ENCODE measurements around the gene RBBP7. TPM values are rescaled to one million over a fixed set of nuclear protein-coding genes. Genes with fewer than 3 reads are reported as not detected.

The RBBP7 gene
- total RNA-seq, 1 donor from 2014 or later: 63.4 TPM

GRCh38 chrX:16910376-16910775, 40.2 kb upstream of the RBBP7 start:
- intact Hi-C loops (cut with DNase I): no loop called here
- Histone ChIP-seq H3K27ac (no peak overlapping the region), H3K9me3 (no peaks in the 10 kb centered on the region), H3K4me3 (no peak overlapping the region), H3K36me3 (no peaks in the 10 kb centered on the region), H3K27me3 (no peaks in the 10 kb centered on the region), H3K4me1 (no peaks in the 10 kb centered on the region)
- no peak for TF ChIP-seq CTCF (IDR thresholded peaks at IDR 0.05)
- no peak for DNase-seq
- no peak for ATAC-seq

GRCh38 chrX:16903274-16904022, 33.3 kb upstream of the RBBP7 start:
- intact Hi-C loops (cut with DNase I): no loop called here
- Histone ChIP-seq H3K27ac (no peak overlapping the region), H3K4me1 (no peaks in the 10 kb centered on the region), H3K27me3 (no peaks in the 10 kb centered on the region), H3K9me3 (no peaks in the 10 kb centered on the region), H3K36me3 (no peaks in the 10 kb centered on the region), H3K4me3 (no peak overlapping the region)
- no peak for ATAC-seq
- DNase-seq: no peak
- no peak for TF ChIP-seq CTCF (IDR thresholded peaks at IDR 0.05)

GRCh38 chrX:16897445-16897844, 27.3 kb upstream of the RBBP7 start:
- TF ChIP-seq CTCF (IDR thresholded peaks at IDR 0.05): no peak
- Histone ChIP-seq H3K4me1 (no peaks in the 10 kb centered on the region), H3K36me3 (no peaks in the 10 kb centered on the region), H3K9me3 (no peaks in the 10 kb centered on the region), H3K27me3 (no peaks in the 10 kb centered on the region), H3K27ac (no peak overlapping the region), H3K4me3 (no peak overlapping the region)
- ATAC-seq (no peak), DNase-seq (no peak)
- intact Hi-C loops (cut with DNase I): no loop called here

- H3K4me3 ChIP-seq: no peak overlapping the region
- no peaks in the 10 kb centered on the region for H3K4me1 ChIP-seq
- peak; percentile 75 for TF ChIP-seq CTCF (IDR thresholded peaks at IDR 0.05)
- no peaks in the 10 kb centered on the region for H3K27me3 ChIP-seq
- ATAC-seq (peak; percentile 95), DNase-seq (no peak)
- H3K27ac ChIP-seq: no peak overlapping the region
- no peaks in the 10 kb centered on the region for H3K9me3 ChIP-seq
- intact Hi-C loops (cut with DNase I): no loop called here
- no peaks in the 10 kb centered on the region for H3K36me3 ChIP-seq
Observed at GRCh38 chrX:16892504-16893362, 22.6 kb upstream of the RBBP7 start.

GRCh38 chrX:16885628-16886027, 15.5 kb upstream of the RBBP7 start:
- no peak for ATAC-seq
- Histone ChIP-seq H3K4me3 (no peak overlapping the region), H3K4me1 (no peaks in the 10 kb centered on the region), H3K27me3 (no peaks in the 10 kb centered on the region), H3K27ac (no peak overlapping the region), H3K36me3 (no peaks in the 10 kb centered on the region), H3K9me3 (no peaks in the 10 kb centered on the region)
- intact Hi-C loops (cut with DNase I): no loop called here
- TF ChIP-seq CTCF (IDR thresholded peaks at IDR 0.05): no peak
- DNase-seq: no peak

All from upper lobe of right lung (tissue), 1 donor.